COLO668 (cell line): ENCODE data around the gene INSYN2B.

ENCODE experiments used
- DNase-seq: peaks from one replicate; lab custom pipeline; 2025; ENCODE audit not compliant: unreplicated experiment; lab: John Stamatoyannopoulos, UW

The INSYN2B gene

GRCh38 chr5:169934990-169935389 lies 45.3 kb downstream of the INSYN2B start:
- DNase-seq: no peak

GRCh38 chr5:169933616-169934015 lies 46.7 kb downstream of the INSYN2B start:
- DNase-seq: no peak

GRCh38 chr5:169933127-169933526 lies 47.2 kb downstream of the INSYN2B start:
- DNase-seq: no peak

DNA sequence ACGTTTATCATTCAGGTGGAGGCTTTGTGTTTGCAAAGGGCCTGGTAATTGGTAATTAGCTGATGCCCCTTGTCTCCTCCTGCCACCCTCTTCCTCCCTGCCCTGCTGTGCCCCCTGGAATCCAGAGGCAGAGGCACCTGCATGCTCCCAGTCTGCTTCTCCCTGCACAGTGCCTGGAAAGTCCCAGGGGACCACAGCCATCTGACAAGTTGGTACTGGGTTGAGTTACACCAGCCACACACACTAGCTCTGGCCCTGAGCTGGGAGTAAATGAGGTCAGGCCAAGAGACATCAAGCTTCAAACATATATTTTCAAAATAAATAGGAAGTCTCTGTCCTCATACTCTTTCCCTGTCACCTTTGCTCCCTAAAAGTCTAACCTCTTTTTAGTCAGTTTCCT lies 56.3 kb downstream of the INSYN2B start:
- no peak for DNase-seq

DNA sequence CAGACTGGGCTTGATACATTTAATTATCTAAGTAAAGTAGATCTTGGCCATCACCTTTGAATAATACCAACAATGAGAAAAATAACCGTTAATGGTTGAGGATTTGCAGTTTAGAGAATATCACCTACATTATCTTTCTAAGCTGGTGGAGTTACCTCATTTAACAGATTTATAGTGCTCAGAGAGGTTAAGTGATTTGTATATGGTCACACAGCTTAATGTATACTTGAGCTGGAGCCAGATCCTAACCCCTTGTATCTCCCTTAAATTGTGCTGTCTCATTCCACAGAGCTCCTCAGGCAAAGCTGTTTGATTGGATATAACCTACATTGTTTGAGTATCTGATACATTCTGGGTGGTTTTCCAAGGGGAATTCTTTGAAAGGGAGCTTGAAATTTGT lies 57.8 kb downstream of the INSYN2B start:
- no peak for DNase-seq

DNA sequence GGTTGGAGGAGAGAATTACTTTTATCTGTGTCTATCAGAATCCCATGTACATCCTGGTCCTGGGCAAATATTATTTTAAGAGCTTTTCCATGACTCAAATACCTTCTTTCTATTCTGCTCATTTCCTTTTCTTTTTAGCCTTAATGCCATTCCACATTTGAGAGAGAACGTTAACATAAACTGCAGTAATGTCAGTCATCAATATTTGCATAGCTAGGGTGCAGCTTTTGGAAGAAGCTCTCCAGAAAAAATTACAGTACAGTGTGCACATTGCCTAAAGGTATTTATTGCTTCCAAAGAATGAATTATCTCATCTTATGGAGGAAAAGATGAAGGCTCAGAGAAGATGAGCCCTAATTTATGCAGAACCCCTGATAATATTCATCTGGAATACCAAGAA lies 58.3 kb downstream of the INSYN2B start:
- no peak for DNase-seq

- no peak for DNase-seq
Measured at GRCh38 chr5:169921384-169921783, 58.9 kb downstream of the INSYN2B start.

DNA sequence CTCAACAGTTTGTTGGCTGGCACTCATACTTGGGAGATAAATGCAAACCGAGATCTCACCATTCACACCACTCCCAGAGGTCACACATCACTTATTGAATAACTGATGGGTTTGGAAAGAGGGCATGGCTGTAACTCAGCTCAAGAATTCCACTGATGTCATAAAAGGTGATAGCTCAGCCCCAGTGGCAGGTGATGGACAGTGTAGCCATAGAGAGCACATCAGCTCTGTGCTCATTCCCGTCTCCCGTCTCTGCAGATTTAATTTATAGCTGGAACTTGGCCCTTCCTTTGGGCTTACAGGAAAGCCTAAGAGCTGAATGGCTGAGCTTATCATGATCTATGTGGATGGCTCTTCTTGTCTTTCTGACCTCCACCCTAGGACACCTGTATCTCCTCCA lies 59.8 kb downstream of the INSYN2B start:
- no peak for DNase-seq

DNA sequence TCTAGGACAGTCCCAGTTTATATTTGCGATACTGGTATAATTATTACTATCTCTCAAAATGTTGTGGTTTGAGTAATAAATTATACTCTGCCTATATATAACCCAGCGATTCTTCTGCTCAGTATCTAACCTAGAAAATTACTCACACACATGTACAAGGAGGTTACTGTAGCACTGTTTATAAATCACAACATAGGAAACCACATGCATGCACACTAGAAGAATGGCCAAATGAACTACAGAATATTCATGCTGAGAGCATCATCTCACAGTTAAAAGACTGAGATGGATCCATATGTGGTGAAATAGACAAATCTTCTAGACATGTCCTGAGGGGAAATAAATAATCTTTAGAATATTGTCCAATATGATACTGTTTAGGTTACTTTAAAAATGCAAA lies 62.1 kb downstream of the INSYN2B start:
- no peak for DNase-seq

DNA sequence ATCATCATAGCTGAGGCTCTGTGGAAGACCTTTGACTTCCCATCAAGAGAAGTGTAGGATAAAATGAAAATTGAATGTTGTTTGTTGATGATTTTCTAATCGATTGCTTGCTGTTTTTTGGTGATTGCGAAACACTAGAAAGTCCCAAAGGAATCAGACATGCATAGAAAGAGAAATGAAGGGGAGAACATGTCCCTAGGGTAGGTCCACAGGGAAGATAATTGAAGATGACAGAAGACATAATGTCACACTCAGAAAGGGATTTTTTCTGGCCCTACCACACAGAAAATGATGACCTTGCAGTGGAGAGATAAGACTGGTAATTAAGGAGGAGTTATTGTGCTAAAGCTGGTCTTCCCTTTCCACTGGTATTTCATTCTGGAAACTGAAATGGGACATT lies 62.8 kb downstream of the INSYN2B start:
- DNase-seq: no peak

DNA sequence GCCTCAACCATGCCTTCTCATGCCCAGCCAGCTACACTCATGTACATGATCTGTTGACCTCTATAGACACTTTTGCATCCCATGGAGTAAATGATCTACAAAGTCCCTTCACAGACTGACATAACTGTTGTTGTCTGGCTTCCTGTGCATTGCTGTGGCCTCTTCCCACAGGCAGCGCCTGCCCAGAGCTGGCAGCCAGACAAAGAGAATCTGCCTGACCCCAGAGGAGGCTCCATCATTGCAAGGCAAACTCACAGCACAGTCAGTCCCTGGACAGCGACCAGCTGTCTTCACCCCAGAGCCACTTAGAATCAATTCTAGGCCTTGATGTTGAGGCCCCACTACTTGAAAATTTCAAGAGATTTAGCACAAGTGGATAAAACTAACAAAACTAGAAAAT lies 65.5 kb downstream of the INSYN2B start:
- DNase-seq: no peak

DNA sequence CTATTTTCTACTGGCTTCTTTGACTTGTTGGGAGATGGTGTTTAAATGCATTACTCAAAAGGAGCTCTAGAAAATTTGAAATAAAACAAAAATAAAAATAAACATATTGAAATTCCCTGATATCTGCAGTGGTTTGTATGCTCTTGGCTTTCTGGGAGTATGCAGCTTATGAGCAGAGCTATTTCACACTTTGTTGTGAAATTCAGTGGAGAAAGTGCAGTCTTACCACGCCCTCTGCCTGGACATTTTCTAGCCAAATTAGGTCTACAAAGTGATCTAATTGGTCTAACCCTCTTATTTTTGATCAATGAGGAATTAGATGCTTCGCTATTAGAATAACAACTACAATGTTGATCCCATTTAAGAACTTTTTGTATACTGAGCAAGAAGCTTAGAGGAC lies 66.8 kb downstream of the INSYN2B start:
- DNase-seq: no peak

GRCh38 chr5:169911448-169912212 lies 68.7 kb downstream of the INSYN2B start:
- DNase-seq: no peak

DNA sequence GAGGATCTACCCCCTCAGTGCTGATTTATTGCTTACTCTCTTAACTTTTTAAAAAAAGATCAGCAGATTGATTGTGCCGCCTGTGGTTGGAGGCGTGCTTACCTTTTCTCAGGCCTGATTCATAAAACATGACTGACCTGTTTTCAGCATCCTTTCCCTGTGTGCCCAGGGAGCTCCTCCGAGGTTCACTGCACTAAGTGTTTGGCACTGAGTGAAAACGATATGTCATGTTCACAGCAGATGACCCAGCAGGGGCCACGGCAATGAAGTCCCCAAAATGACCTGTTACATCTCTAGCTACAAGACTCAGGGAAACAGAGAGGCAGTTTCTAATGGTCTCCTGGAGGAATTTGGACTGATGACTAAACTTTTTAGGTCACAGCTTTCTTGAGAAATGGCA lies 69.9 kb downstream of the INSYN2B start:
- no peak for DNase-seq

DNA sequence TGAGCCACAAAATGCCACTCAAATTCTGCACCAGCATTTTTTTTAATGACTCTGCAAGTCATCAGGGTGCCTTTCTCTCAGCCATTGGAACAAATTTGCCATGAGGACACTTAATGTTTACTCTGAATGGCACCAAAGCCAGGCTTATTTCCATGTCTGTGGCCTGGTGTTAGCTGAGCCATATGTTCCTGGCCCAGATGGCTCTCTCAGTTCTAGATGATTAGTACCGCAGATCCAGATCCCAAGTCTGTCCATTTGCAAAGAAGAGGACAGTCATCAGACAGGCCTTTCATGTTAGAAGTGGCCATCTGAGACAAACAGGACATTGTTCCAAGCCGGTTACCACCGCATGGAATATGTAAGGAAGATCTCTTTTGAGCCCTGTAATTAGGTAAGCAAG lies 70.3 kb downstream of the INSYN2B start:
- DNase-seq: no peak

- no peak for DNase-seq
Measured at GRCh38 chr5:169908864-169909263, 71.4 kb downstream of the INSYN2B start.

- no peak for DNase-seq
Measured at GRCh38 chr5:169906745-169907649, 73.3 kb downstream of the INSYN2B start.

DNA sequence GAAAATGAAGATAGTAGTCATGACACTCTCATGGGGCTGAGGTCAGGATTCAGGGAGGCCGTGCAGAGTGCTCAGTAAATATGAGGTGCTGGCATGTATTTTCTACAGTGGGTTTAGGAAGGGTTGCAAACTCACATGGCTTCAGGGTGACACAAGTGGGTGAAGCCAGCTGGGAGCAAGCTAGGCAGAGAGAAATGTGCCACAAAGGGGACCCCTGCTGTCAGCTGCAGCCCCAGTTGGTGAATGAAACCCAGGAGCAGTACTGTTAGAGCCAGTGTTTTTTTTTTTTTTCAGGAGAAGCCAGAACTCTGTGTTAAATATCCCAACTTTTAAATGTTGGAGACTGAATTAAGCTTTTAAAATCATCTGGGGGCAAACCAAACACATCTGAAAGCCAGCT lies 75.3 kb downstream of the INSYN2B start:
- no peak for DNase-seq

- DNase-seq: no peak
Measured at GRCh38 chr5:169904508-169904907, 75.8 kb downstream of the INSYN2B start.

GRCh38 chr5:169904059-169904458 lies 76.2 kb downstream of the INSYN2B start:
- DNase-seq: no peak

- DNase-seq: no peak
Measured at GRCh38 chr5:169901896-169902295, 78.4 kb downstream of the INSYN2B start.

DNA sequence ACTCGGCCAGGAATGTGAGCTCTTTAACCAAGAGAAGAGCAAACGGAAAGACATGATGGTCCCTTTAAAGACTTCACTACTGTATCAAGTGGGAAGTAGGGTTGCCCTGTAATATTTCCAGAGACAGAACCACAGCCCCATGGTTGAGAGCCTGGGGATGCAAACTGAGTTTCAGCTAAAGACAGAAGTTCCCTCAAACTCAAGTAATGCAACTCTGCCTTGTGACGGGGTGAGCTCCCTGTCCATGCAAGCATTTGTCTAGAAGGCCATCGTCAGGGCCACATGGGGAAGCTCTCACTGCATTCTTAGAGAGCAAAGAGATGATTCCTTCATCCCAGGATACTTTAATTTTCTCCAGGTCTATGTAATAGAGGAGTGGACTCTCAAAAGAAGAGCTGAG lies 82.8 kb downstream of the INSYN2B start:
- no peak for DNase-seq
